Neural cell (in vitro differentiated cells): ENCODE measurements around the gene COX7B. TPM values are rescaled to one million over a fixed set of nuclear protein-coding genes. Genes with fewer than 3 reads are reported as not detected.

ENCODE experiments used
- H2AFZ ChIP-seq: fragments of 200-600, 300-800 bp; sonication (generic), shearing (Covaris generic); 2 replicates; pipeline ENCODE4 v1.6.0; 2014; ENCODE audit warnings: low read depth, mild to moderate bottlenecking, antibody characterized with exemption, low read length, moderate library complexity
- H3F3A ChIP-seq: fragments of 200-600 bp; shearing (Covaris generic); 2 replicates; pipeline ENCODE4 v1.6.1; 2016; ENCODE audit warnings: mild to moderate bottlenecking, moderate library complexity, mixed read lengths, antibody characterized with exemption, low read length; ENCODE audit not compliant: insufficient read depth, poor library complexity, severe bottlenecking
- H3K27ac ChIP-seq: fragments of 200-600, 300-800 bp; sonication (generic), shearing (Covaris generic); 2 replicates; pipeline ENCODE4 v1.5.1; 2014; ENCODE audit warnings: mild to moderate bottlenecking, low read length, moderate library complexity
- H3K27me3 ChIP-seq: fragments of 300-800, 200-600 bp; sonication (generic), shearing (Covaris generic); 2 replicates; pipeline ENCODE4 v1.6.0; 2014; ENCODE audit warnings: mild to moderate bottlenecking, low read depth, low read length, moderate library complexity; ENCODE audit not compliant: insufficient read depth
- H3K36me3 ChIP-seq: fragments of 300-800, 200-600 bp; sonication (generic), shearing (Covaris generic); 2 replicates; pipeline ENCODE4 v1.5.1; 2014; ENCODE audit warnings: mild to moderate bottlenecking, antibody characterized with exemption, low read length, moderate library complexity; ENCODE audit not compliant: insufficient read depth
- H3K4me2 ChIP-seq: fragments of 300-800, 200-600 bp; sonication (generic), shearing (Covaris generic); 2 replicates; pipeline ENCODE4 v1.6.0; 2014; ENCODE audit warnings: mild to moderate bottlenecking, low read length
- H3K4me3 ChIP-seq: fragments of 300-800, 200-600 bp; sonication (generic), shearing (Covaris generic); 2 replicates; pipeline ENCODE4 v1.5.1; 2014; ENCODE audit warnings: mild to moderate bottlenecking, low read length, moderate library complexity
- H3K79me2 ChIP-seq: fragments of 200-600 bp; shearing (Covaris generic); replicated peaks from 2 replicates; pipeline ENCODE4 v1.6.0; 2014; ENCODE audit warnings: mild to moderate bottlenecking, low read length, moderate library complexity; ENCODE audit not compliant: insufficient read depth
- H3K9ac ChIP-seq: fragments of 300-800, 200-600 bp; sonication (generic), shearing (Covaris generic); 2 replicates; pipeline ENCODE4 v1.6.1; 2016; ENCODE audit warnings: mild to moderate bottlenecking, low read length, mixed read lengths
- H3K9me2 ChIP-seq: fragments of 200-600 bp; shearing (Covaris generic); 2 replicates; pipeline ENCODE4 v1.6.1; 2016; ENCODE audit warnings: mild to moderate bottlenecking, low read length, mixed read lengths; ENCODE audit not compliant: insufficient read depth
- H3K9me3 ChIP-seq: fragments of 200-600, 300-800 bp; sonication (generic), shearing (Covaris generic); 2 replicates; pipeline ENCODE4 v1.6.1; 2016; ENCODE audit warnings: mild to moderate bottlenecking, mixed run types, low read length, moderate library complexity, mixed read lengths
- H4K20me1 ChIP-seq: fragments of 200-600 bp; shearing (Covaris generic); 2 replicates; pipeline ENCODE4 v1.6.1; 2016; ENCODE audit warnings: mild to moderate bottlenecking, mixed run types; ENCODE audit not compliant: insufficient read depth
- EP300 ChIP-seq: fragments of 450-650 bp; conservative IDR thresholded peaks from 2 replicates; pipeline ENCODE4 v1.6.1; 2014; ENCODE audit warnings: antibody characterized with exemption, mild to moderate bottlenecking, moderate library complexity; ENCODE audit not compliant: poor library complexity, severe bottlenecking
- EZH2 ChIP-seq: fragments of 200-600, 300-800 bp; shearing (Covaris generic), sonication (generic); IDR thresholded peaks from 2 replicates; pipeline ENCODE4 v1.6.1; 2014; ENCODE audit warnings: antibody characterized with exemption, low read length, borderline replicate concordance, mild to moderate bottlenecking; ENCODE audit not compliant: insufficient read depth, poor library complexity, severe bottlenecking
- MXI1 ChIP-seq: fragments of 450-650 bp; conservative IDR thresholded peaks from 2 replicates; pipeline ENCODE4 v1.6.1; 2014; ENCODE audit warnings: antibody characterized with exemption, mild to moderate bottlenecking; ENCODE audit not compliant: poor library complexity, severe bottlenecking
- POLR2AphosphoS5 ChIP-seq: IDR thresholded peaks from 2 replicates; pipeline ENCODE4 v1.6.1; 2012
- RAD21 ChIP-seq: fragments of 450-650 bp; conservative IDR thresholded peaks from 2 replicates; pipeline ENCODE4 v1.6.1; 2014; ENCODE audit warnings: antibody characterized with exemption, mild to moderate bottlenecking, moderate library complexity
- SMC3 ChIP-seq: fragments of 450-650 bp; conservative IDR thresholded peaks from 2 replicates; pipeline ENCODE4 v1.6.1; 2014; ENCODE audit warnings: antibody characterized with exemption, mild to moderate bottlenecking, moderate library complexity; ENCODE audit not compliant: poor library complexity
- TAF1 ChIP-seq: IDR thresholded peaks from 2 replicates; pipeline ENCODE4 v1.6.1; 2012; ENCODE audit warnings: low read depth
- polyA plus RNA-seq: library from polyadenylated mRNA; depleted of rRNA; stranded (reverse); fragments of >200 nt; gene quantifications from 2 replicates; pipeline ENCODE4 v1.2.3, GENCODE V29; 2014
- TF ChIP-seq, protein P1 (sequence below): fragments of 450-650 bp; IDR thresholded peaks from 2 replicates; pipeline ENCODE4 v1.5.1; 2014; ENCODE audit warnings: antibody characterized with exemption, mild to moderate bottlenecking, moderate library complexity; ENCODE audit not compliant: poor library complexity, severe bottlenecking
- TF ChIP-seq, protein P2 (sequence below): IDR thresholded peaks from 2 replicates; pipeline ENCODE4 v1.6.1; 2012; ENCODE audit warnings: borderline replicate concordance

The COX7B gene
- polyA plus RNA-seq, 1 donor from 2014 or later, result 1,191 TPM

DNA sequence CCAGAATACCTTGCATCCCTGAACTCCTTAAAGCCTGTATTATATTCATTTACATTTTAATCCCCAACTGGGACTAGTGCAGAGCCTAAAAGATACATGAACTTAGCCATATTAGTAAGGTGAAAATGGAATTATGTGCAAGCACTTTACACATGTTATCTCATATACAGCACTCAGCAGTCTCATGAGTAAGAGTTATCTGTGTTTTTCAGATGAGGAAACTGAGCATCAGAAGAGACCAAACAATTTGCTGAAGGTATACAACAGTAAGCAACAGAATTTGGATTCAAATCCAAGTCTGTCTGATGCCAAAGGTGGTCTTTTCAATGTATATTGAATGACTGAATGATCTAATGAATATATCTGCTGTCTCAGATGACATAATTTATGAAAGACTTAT is 23.5 kb downstream of the COX7B start:
- Histone ChIP-seq H3F3A (no peaks in the 10 kb centered on the region), H2AFZ (no peak overlapping the region), H3K27ac (no peak overlapping the region), H3K79me2 (no peaks in the 10 kb centered on the region), H4K20me1 (no peaks in the 10 kb centered on the region), H3K9me3 (no peaks in the 10 kb centered on the region), H3K36me3 (no peaks in the 10 kb centered on the region), H3K9me2 (no peaks in the 10 kb centered on the region), H3K4me3 (no peak overlapping the region), H3K9ac (no peak overlapping the region), H3K27me3 (no peaks in the 10 kb centered on the region), H3K4me2 (no peak overlapping the region)
- TF ChIP-seq SMC3, result no peak
- TF ChIP-seq, protein P1, sequence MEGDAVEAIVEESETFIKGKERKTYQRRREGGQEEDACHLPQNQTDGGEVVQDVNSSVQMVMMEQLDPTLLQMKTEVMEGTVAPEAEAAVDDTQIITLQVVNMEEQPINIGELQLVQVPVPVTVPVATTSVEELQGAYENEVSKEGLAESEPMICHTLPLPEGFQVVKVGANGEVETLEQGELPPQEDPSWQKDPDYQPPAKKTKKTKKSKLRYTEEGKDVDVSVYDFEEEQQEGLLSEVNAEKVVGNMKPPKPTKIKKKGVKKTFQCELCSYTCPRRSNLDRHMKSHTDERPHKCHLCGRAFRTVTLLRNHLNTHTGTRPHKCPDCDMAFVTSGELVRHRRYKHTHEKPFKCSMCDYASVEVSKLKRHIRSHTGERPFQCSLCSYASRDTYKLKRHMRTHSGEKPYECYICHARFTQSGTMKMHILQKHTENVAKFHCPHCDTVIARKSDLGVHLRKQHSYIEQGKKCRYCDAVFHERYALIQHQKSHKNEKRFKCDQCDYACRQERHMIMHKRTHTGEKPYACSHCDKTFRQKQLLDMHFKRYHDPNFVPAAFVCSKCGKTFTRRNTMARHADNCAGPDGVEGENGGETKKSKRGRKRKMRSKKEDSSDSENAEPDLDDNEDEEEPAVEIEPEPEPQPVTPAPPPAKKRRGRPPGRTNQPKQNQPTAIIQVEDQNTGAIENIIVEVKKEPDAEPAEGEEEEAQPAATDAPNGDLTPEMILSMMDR, result no peak

GRCh38 chrX:77924320-77924859 is 25.1 kb downstream of the COX7B start:
- TF ChIP-seq POLR2AphosphoS5, result no peak
- no peak for TF ChIP-seq EZH2
- TF ChIP-seq MXI1, result no peak
- no peak for TF ChIP-seq RAD21
- no peak for TF ChIP-seq SMC3
- TF ChIP-seq, protein P1, result no peak
- no peak for TF ChIP-seq EP300
- TF ChIP-seq TAF1, result no peak
- H3K36me3 ChIP-seq, result no peaks in the 10 kb centered on the region
- no peak overlapping the region for H3K9ac ChIP-seq
- H3K79me2 ChIP-seq, result no peaks in the 10 kb centered on the region
- no peaks in the 10 kb centered on the region for H3K27me3 ChIP-seq
- no peak overlapping the region for H3K27ac ChIP-seq
- H3K9me2 ChIP-seq, result no peaks in the 10 kb centered on the region
- H3K4me3 ChIP-seq, result no peak overlapping the region
- H2AFZ ChIP-seq, result no peak overlapping the region
- H3K4me2 ChIP-seq, result no peak overlapping the region
- H4K20me1 ChIP-seq, result no peaks in the 10 kb centered on the region
- H3K9me3 ChIP-seq, result no peaks in the 10 kb centered on the region
- H3F3A ChIP-seq, result no peaks in the 10 kb centered on the region

GRCh38 chrX:77925764-77926163 is 26.5 kb downstream of the COX7B start:
- H3K9me3 ChIP-seq, result no peaks in the 10 kb centered on the region
- H4K20me1 ChIP-seq, result no peaks in the 10 kb centered on the region
- H3F3A ChIP-seq, result no peaks in the 10 kb centered on the region
- no peaks in the 10 kb centered on the region for H3K27me3 ChIP-seq
- no peak overlapping the region for H3K9ac ChIP-seq
- H3K36me3 ChIP-seq, result no peaks in the 10 kb centered on the region
- no peaks in the 10 kb centered on the region for H3K9me2 ChIP-seq
- H3K4me3 ChIP-seq, result no peak overlapping the region
- no peak overlapping the region for H3K4me2 ChIP-seq
- no peak overlapping the region for H2AFZ ChIP-seq
- no peaks in the 10 kb centered on the region for H3K79me2 ChIP-seq
- H3K27ac ChIP-seq, result no peak overlapping the region
- TF ChIP-seq SMC3, result no peak
- TF ChIP-seq TAF1, result no peak
- no peak for TF ChIP-seq EZH2
- TF ChIP-seq, protein P1, result no peak
- TF ChIP-seq, protein P2, sequence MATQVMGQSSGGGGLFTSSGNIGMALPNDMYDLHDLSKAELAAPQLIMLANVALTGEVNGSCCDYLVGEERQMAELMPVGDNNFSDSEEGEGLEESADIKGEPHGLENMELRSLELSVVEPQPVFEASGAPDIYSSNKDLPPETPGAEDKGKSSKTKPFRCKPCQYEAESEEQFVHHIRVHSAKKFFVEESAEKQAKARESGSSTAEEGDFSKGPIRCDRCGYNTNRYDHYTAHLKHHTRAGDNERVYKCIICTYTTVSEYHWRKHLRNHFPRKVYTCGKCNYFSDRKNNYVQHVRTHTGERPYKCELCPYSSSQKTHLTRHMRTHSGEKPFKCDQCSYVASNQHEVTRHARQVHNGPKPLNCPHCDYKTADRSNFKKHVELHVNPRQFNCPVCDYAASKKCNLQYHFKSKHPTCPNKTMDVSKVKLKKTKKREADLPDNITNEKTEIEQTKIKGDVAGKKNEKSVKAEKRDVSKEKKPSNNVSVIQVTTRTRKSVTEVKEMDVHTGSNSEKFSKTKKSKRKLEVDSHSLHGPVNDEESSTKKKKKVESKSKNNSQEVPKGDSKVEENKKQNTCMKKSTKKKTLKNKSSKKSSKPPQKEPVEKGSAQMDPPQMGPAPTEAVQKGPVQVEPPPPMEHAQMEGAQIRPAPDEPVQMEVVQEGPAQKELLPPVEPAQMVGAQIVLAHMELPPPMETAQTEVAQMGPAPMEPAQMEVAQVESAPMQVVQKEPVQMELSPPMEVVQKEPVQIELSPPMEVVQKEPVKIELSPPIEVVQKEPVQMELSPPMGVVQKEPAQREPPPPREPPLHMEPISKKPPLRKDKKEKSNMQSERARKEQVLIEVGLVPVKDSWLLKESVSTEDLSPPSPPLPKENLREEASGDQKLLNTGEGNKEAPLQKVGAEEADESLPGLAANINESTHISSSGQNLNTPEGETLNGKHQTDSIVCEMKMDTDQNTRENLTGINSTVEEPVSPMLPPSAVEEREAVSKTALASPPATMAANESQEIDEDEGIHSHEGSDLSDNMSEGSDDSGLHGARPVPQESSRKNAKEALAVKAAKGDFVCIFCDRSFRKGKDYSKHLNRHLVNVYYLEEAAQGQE, result no peak
- TF ChIP-seq RAD21, result no peak
- no peak for TF ChIP-seq MXI1
- TF ChIP-seq EP300, result no peak
- TF ChIP-seq POLR2AphosphoS5, result no peak
